ENCODE measurements around the gene MCM6. TPM values are rescaled to one million over a fixed set of nuclear protein-coding genes. Genes with fewer than 3 reads are reported as not detected.

MCM6 gene
- total RNA-seq, 1 experiment from 2014 or later: 23.4 TPM

DNA sequence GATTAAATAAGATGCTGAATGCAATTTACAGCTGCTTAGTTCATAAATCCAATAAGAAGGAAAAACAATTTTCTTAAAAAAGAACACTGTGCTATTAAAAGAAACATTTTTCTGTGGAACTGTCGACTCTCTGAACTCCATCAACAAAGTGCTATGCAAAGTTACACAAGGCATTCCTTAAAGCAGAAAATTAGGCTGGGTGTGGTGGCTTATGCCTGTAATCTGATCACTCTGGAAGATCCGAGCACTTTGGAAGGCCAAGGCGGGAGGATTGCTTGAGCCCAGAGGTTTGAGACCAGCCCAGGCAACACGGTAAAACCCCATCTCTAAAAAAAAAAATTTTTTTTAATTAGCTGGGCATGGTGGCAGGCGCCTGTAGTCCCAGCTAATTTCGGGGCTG, 13.0 kb downstream of the MCM6 start:
- DNase-seq (ENCODE audit: low spot score): no peak

DNA sequence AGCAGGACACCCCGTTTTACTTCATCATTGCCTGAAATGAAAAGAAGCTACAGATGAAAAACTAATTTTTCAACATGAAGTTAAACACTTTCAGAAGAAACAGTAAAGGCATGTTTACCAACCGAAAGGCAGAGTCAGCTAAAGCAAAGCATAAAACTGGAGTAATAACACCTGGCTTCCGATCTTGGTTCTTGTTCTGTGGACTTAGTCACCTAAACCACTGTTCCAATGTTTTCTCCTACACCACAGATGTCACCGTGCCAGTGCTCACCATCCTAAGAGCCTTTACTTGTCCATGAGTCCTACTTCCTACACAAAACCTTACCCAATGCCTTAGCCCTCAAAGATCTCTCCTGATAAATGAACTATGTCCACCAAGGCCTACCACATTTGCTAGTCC, 13.5 kb downstream of the MCM6 start:
- no peak for DNase-seq (ENCODE audit: low spot score)

DNA sequence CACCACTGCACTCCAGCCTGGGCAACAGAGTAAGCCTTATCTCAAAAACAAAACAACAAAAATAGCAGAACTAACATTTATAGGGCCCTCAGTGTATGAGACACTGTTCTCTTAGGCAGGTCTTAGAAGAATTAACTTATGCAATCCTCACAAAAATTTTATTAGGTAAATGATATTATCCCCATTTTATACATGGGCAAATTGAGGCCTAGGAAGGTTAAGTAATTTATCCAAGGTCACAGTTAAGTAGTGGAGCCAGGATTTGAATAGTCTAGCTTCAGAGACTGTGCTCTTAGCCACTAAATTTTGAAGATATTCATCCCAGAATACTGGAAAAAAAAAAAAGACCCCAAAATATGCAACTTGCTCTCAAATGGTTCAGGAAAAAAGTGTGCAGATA, 22.8 kb downstream of the MCM6 start:
- DNase-seq (ENCODE audit: low spot score): no peak

DNA sequence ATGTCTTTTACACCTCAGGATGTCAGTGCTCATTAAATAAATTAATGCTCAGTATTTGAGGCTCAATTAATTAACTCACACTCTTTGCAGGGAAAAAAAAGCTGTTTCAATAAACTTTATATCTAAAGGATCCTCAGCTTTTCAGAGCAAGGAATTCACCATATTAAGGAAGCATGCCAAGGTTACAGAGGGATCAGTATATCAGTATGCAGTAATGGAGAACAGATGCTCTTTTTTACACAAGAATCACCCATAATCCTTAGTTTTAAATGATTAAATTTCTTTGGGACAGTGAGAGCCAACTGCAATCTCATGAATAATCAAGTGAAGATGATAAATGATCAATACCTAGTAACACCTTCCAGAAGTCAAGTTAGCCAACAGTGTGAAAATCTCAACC, 24.4 kb downstream of the MCM6 start:
- DNase-seq (ENCODE audit: low spot score): no peak

DNA sequence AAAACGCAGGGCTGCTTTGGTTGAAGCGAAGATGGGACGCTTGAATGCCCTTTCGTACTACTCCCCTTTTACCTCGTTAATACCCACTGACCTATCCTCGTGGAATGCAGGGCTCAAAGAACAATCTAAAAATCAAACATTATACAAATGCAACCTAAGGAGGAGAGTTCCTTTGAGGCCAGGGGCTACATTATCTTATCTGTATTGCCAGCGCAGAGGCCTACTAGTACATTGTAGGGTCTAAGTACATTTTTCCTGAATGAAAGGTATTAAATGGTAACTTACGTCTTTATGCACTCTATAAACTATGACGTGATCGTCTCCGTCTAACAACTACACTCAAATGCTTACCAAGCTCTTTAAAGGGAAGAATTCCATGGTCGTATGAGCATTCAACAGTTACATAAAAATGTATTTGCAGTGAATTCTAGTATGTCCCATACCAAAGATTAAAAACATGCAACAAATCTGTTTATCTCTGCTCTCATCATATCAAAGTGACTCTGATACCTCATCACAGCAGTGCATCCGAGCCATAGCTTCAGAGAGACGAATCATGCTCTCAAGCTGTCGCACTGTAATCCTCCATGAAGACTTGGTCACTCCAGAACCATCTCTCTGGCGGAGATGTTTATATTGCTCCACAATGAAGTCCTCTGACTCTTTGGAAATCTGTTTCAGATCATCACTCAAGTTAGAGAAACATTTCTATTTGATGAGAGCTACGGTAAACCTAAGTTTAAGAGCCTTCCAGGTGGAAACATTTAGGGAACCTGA, 25.2 kb downstream of the MCM6 start:
- no peak for DNase-seq (ENCODE audit: low spot score)

DNA sequence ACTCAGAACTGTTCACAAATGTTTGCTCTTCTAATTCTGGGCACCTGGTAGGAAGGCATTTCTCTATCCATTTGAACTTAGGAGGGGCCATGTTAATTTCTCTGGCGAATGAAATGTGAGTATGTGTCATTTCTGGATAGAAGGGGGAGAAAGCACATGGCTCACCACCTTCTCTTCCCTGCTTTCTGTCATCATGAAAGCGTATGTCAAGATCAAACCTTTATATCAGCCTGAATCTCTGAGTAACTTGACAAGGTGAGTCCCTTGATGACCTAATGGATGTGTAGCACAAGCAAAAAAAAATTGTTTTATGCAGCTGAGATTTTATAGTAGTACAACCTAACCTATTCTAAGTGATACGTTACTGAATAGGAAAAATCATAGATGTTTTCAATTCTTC, 27.2 kb downstream of the MCM6 start:
- DNase-seq (ENCODE audit: low spot score): no peak

DNA sequence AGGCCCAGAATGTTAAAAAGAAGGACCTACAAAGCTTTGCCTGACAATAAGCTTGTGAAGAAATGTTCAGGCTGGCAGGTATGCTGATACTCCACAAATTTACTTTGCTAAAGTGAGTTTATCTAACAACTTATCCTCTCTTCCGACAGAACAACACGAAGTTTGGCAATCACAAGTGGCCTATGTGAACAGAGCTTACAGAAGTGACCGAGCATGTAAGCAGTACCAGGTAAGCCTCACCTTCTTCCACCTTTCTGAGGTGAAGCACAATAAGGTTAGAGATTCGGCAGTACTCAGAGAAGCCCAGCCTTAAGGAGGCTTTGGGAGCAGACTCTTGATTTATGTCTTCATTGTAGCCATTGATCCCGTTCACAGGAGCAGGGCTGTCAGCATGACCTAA, 30.2 kb downstream of the MCM6 start:
- no peak for DNase-seq (ENCODE audit: low spot score)

DNA sequence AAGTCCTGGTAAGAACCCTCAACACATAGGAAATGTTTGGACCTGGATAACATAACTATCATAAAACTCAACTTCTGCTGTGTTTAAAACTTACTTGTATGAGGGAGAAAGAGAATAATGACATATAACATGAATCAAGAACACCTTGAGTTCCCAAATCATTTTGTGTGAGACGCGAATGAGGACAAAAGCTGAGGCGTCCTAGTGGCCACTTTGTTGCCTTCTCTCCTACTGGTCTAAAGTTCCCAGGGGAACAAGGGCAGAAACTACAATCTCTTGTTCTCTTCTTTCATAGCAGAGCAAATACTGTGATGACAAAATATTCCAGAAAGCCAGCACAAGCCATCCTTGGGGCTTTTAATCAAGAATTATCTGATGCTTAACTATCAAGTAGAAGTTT, 31.0 kb downstream of the MCM6 start:
- no peak for DNase-seq (ENCODE audit: low spot score)

DNA sequence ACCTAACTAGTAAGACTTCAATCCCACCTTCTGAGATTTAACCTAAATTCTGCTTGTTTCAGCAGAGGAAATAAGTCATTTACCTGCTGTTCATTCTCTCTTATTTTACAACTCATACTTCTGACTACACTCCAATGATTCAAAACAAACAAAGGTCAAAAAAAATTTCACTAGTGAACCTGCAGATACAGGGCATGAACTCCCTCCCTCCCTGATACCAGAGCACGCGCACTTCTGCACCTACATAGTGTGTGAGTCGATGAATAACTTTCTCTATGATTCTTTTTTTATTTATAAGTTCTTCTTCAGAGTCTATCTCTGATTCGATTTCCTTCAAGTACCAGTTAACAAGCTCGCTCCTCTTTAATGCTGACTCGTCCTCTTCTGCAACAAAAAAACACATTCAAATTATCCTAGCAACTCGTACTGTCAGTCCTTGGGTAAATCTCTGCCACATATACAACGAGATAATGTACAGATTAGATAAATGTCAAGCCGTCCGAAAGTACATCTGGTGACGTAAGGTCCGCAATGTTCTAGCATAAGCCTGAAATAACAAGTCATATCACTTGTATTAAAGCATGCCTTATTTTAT, 31.8 kb downstream of the MCM6 start:
- no peak for DNase-seq (ENCODE audit: low spot score)

DNA sequence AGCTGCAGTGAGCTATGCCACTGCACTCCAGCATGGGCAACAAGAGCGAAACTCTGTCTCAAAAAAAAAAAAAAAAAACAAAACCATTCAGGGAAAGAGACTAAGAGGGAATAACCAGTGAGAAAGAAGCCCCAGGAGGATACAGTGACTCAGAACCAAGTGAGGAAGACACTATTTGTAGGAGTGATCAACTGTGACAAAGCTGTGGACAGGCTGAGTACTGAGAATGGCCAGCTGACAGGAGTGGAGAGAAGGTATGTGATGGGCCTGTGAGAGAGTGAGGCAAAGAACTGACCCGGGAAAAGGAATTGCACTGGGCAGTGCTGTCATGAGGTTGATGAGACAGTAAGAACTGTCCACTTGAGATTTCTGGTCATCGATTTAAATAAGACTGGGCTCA, 32.6 kb downstream of the MCM6 start:
- no peak for DNase-seq (ENCODE audit: low spot score)

DNA sequence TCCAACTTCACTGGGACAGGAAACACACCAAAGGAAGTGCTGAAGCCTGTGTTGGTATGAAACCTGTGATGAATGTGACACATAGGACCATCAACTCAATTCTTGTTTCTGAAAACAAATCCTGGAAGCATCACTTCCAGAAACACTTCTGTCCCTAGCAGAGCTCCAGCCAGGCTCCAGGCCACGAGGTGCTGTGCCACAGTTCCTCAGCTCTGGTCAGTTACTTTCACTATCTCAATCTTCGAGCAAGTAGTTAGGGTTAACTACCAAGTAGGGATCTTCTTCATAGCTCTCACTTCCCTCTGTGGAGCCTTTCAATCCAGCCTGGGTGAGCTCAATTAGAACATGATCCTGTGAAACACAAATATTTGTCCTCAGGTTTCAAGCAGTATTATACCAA, 35.6 kb downstream of the MCM6 start:
- no peak for DNase-seq (ENCODE audit: low spot score)

DNA sequence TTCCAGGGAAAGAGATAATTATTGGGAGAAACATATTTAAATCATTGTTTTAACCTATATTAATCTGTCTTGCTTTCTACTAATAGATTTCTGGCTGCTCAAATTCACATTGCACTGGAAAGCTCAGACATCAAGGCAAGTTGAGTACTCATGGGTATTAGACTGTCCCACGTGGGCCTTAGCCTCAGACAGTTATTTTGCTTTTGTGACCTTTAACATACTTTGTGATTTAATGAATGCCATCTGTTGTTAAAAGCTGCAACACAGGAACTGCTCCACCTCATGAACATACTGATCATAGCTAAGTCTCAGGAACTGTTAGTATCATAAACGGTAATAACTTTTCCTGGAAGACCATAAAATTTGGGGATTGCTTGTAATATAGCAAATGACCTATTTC, 36.5 kb downstream of the MCM6 start:
- peak; percentile 17 for DNase-seq (ENCODE audit: low spot score)

DNA sequence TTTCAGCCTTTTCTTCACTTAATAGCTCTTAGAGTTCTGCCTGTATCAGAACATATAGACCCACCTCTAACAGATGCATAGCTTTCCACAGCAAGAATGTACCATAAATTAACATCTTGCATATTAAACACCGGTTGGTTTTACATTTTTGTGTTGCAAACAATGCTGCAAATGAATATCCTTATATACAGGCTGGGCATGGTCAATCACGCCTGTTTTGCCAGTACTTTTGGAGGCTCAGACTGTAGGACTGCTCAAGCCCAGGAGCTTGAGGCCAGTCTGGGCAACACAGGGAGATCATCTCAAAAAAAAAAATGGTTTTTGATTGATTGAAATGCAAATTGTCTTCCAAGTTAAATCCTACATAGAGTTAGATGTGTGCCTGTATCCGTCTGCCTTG, 37.7 kb downstream of the MCM6 start:
- DNase-seq (ENCODE audit: low spot score): no peak

DNA sequence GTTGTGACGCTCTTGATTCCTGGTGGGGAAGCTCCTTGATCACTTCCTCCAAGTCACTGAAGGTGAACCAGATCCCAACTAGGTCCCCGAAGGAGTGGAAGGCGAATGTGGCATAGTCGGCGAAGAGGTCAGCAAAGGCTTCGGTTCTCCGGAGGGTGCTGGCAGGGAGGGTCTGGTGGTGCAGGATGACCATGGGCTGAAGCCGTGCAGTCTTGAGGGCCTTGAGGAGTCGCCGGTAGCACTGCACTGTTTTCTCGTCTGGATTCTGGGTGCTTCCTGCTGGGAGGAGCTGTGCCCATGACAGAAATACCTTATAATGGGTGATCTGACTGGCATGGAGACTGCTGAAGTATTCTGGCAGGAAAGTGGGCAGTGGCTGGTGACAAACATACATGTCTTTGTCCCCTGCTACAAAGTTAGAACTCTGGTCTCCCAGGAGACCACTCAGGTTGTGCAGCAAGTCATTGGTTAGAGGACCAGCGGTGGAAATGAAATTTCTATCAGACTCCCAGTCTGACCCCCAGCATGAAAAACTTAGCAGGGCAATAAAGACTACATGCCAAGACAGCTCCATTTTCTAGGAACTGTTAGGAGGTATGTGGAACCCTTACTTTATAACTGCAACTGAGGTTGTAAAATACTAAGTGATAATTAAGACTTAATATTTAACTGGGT, 39.5 kb downstream of the MCM6 start, which contains the start of gene LCT:
Gene LCT (minus strand): TSS at position 589 of the 675 bp plus-strand sequence. CDS start 15 bp downstream, at position 574.
- no peak for DNase-seq (ENCODE audit: low spot score)

DNA sequence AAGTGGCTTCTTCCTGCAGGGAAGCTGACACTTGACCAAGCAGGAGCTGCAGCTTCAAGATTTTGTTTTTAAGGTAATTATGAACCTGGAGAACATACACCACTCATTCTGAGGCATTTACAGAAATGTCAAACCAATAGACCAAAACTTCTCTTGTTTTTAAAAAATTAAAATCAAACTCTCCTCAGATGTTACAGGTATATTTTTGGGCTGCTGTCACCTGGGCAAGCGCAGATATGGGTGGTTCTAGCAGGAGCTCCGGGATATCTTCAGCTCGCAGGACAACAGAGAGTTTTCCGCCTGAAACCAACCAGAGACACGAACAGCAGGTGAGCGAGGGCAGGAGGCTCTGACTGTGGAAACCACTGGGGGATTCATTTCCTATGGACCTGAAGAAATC, 43.4 kb downstream of the MCM6 start:
- DNase-seq (ENCODE audit: low spot score): no peak

DNA sequence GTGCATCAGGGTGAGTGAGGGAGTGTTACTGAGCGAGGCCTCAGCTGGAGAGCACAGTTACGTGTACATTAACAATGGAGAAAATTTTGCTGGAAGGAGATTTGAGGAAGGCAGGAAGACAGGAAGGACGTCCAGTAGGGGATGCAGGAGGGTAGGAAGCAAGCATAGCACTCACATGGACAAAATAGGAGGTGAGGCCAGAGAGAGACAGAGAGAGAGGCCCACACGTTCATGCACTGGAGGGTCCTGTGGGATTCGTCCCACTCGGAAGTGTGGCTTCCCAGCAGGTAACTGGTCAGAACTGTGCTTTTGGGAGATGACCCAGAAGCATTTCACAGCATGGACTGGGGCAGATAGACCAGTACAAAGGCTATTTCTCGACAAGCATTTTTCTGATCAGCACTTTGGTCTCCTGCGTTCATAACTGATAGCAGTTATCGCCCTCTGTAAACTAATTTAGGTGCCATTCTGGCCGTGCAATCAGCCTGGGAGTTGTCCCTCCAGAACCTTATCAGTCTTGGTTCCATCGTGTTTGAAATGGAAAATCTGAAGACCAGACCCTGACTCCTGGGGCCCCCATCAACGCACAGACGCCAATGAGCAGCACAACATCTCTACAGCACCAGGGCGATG, 44.9 kb downstream of the MCM6 start:
- DNase-seq (ENCODE audit: low spot score): no peak

DNA sequence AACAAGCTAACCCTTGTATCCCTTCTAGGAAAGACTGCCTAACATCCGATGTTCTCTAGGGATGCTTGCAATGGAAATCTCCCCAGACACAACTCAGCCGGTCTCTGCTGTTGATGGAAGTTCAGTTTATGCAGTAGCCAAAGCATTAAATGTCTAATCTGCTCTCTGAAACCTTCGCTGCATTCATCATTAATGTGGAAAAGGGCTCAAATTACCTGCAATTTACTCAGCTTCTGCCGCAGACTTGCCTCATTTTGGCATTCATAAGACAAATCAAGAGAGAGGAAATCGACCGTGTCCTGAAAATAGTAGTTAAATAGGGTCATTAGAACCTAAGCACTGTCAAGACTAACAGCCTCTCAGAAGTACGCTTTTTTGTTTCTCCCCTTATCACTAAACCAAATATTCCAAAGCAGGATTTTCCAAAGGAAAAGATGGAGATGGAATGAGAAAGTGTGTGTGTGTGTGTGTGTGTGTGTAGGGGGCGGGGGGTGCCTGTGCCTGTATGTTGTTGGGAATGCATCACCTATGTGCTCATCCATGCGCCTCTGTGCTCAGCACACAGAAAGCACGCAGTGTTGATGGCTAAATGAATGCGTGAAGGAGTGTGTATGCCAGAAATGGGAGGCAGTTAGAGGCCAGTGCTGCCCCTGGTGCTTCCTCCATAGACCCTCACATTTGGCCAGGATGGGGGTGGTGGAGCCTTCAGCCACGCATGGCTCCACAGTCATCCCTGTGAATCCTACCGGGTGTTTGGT, 46.7 kb downstream of the MCM6 start:
- DNase-seq (ENCODE audit: low spot score): no peak

DNA sequence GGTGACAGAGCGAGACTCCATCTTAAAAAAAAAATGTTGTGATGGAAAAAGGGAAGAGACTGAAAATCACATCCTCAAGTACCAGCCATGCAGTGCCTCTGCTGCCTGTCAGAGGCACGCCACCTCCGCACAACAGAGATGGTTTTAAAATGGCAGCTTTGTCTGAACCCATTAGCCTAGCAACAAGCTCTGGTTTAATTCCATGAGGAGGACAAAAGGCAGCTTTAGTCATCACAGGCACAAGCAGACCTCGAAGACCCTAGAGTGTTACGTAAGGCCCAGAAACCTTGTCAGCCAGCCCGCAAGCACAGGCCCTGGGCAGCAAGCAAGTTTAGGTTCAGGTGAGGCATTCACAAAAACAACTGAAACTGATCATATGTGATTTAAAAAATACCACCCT, 49.7 kb downstream of the MCM6 start:
- no peak for DNase-seq (ENCODE audit: low spot score)

DNA sequence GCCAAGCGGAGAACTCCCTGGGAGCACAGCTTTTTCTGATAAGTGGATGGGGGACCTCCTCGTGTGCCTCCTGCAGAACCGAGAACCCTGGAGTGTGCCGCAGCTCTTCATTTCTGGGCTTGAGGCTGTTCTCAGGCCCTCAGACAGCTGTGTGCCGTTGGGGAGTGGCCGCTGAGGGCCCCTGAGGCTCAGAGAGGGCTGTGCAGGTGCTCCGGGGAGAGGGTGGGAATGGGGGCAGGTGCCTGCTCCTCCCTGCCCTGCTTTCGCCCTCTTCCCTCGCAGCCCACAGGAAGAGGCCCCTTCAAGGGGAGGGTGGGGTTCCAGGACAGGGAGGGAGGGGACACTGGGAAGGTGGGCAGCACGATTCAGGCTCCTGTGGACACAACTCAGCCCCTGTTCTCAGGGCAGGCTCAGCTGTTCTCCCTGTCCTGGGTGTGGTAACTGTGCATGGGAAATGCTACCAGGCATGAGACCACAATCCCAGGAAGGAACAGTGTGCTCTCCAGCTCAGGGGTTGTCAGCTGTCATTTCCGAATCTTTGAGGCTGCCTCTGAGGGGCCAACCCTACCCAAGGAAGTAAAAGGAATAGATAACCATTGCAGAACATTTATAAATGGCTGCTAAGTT, 50.6 kb downstream of the MCM6 start:
- no peak for DNase-seq (ENCODE audit: low spot score)

DNA sequence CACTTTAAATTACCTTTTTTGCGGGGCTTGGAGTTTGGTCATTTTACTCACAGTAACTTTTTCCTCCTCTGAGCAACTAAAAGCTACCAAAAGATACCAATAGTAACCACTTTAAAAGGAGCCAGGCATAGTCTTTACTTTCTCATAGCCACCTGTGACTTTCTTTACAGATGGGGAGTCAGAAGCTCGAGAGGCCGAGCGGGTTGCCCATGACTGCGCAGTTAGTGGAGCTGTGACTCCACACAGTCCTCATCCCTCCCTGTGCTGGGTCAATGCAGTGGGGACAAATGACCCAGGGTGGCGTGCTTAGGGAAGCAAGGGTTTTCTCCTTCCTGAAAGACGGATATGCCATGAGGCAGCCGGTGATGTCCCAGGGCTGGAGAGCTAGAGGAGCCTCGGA, 51.1 kb downstream of the MCM6 start:
- DNase-seq (ENCODE audit: low spot score): no peak

DNA sequence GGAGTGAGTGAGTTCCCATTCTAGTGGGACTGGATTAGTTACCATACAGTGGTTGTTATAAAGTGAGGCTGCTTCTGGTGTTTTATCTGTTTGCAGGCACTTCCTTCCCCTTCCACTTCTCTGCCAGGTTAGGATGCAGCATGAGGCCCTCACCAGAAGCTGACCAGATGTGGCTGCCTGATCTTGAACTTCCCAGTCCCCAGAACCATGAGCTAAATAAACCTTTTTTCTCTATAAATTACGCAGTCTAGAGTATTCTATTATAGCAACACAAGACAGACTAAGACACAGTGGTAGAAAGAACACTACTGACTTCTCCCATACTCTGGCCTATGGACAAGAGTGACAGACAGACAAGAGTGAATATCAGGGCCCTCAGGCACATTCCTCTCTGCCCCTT, 53.4 kb downstream of the MCM6 start:
- no peak for DNase-seq (ENCODE audit: low spot score)

All from HT-29 (cell line).